Activated CD4-positive, alpha-beta T cell treated with anti-CD3 and anti-CD28 coated beads, Interleukin-2, amount 10 ng/mL, durations not matched to agents 7 days and 5 days (primary cell): ENCODE measurements around the gene CDK5RAP2. TPM values are rescaled to one million over a fixed set of nuclear protein-coding genes. Genes with fewer than 3 reads are reported as not detected.

ENCODE experiments used
- CTCF ChIA-PET: fragments of 350-600 bp; sonication (Branson Sonifier 250); formaldehyde crosslinking; loops from one replicate; lab custom pipeline; 2021; ENCODE audit warnings: antibody characterized with exemption; lab: Charles Lee
- POLR2A ChIA-PET: fragments of 350-600 bp; sonication (Branson Sonifier 250); formaldehyde crosslinking; loops from one replicate; lab custom pipeline; 2021; ENCODE audit warnings: antibody characterized with exemption; lab: Charles Lee
- DNase-seq: peaks from one replicate; pipeline ENCODE4 v3.0.0-alpha.2; 2020
- H3K27ac Mint-ChIP-seq: one replicate; pipeline ENCODE4 v1.8.0; 2021; ENCODE audit warnings: mild to moderate bottlenecking, moderate library complexity, mixed read lengths
- H3K27me3 Mint-ChIP-seq: one replicate; pipeline ENCODE4 v1.8.0; 2021; ENCODE audit warnings: mixed read lengths
- H3K36me3 Mint-ChIP-seq: one replicate; pipeline ENCODE4 v1.8.0; 2021; ENCODE audit warnings: low read depth, mixed read lengths
- H3K4me1 Mint-ChIP-seq: one replicate; pipeline ENCODE4 v1.8.0; 2021; ENCODE audit warnings: mixed read lengths
- H3K4me3 Mint-ChIP-seq: one replicate; pipeline ENCODE4 v1.8.0; 2021; ENCODE audit warnings: mild to moderate bottlenecking, moderate library complexity, mixed read lengths
- H3K9me3 Mint-ChIP-seq: one replicate; pipeline ENCODE4 v1.8.0; 2021; ENCODE audit warnings: mixed read lengths
- total RNA-seq, 2 experiments: library from RNA; stranded (reverse); gene quantifications; one replicate each; pipeline ENCODE4 v1.2.3, GENCODE V29; 2021

Gene CDK5RAP2
- total RNA-seq, 2 experiments from 2014 or later = 103 to 105 TPM

DNA sequence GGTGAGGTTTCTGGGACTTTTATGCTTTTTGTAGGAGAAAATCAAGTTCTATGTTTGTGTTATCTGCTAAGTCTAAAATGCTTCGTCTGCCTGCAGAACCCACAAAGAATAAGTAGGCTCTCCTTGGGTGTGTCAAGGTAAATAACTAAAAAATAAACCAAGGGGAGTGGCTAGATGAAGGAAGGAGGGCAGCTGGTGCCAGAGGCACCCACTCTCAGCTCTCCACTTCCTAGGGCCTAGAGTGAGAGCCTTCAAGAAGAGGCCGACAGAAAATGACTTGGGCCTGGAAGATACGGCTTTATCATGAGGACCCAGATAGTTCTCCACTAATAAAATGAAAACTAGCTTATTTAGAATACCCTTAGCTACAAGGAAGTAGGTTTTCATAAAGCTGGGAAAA, 147.4 kb downstream of the CDK5RAP2 start:
- ChIA-PET POLR2A (no interaction called here), CTCF (interaction anchor here (0.7 kb wide), 1 partner anchor 8 kb away, joined by 3 read pairs; no protein-coding TSS in a partner anchor)
- Mint-ChIP-seq H3K27ac (no peak overlapping the region), H3K4me1 (peaks cover 12% of the 10 kb centered on the region), H3K9me3 (peaks cover 4% of the 10 kb centered on the region), H3K27me3 (no peaks in the 10 kb centered on the region), H3K4me3 (no peak overlapping the region), H3K36me3 (peaks cover 52% of the 10 kb centered on the region)
- no peak for DNase-seq

DNA sequence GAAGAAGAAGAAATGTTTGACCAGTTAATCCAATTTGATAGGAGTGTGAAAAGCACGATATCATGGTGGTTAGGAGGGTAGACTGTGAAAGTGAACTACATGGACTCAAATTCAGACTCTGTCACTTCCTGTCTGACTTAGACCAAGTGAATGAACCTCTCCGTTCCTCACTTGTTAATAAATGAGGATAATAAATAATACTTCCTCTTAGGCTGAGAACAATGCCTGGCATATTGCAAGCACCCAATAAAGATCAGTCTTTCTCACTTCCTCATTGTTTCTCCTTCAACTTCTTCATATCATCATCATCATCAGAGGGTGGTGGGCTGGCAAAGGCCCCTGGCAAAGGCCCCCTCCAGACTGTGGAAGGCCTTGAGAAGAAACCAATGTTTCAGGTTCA, 148.7 kb downstream of the CDK5RAP2 start:
- DNase-seq = no peak
- peaks cover 53% of the 10 kb centered on the region for H3K36me3 Mint-ChIP-seq
- no peak overlapping the region for H3K27ac Mint-ChIP-seq
- H3K4me3 Mint-ChIP-seq = no peak overlapping the region
- peaks cover 4% of the 10 kb centered on the region for H3K9me3 Mint-ChIP-seq
- no peaks in the 10 kb centered on the region for H3K27me3 Mint-ChIP-seq
- CTCF ChIA-PET = no interaction called here
- H3K4me1 Mint-ChIP-seq = peaks cover 2% of the 10 kb centered on the region
- POLR2A ChIA-PET = no interaction called here

- POLR2A ChIA-PET = no interaction called here
- Mint-ChIP-seq H3K4me1 (no peaks in the 10 kb centered on the region), H3K4me3 (no peak overlapping the region), H3K9me3 (no peaks in the 10 kb centered on the region), H3K27ac (no peak overlapping the region), H3K27me3 (no peaks in the 10 kb centered on the region), H3K36me3 (peaks cover 53% of the 10 kb centered on the region)
- no peak for DNase-seq
- CTCF ChIA-PET = interaction anchor here (0.9 kb wide), 1 partner anchor 44 kb away, joined by 3 read pairs; no protein-coding TSS in a partner anchor
Observed at GRCh38 chr9:120424248-120424647, 155.7 kb downstream of the CDK5RAP2 start.

DNA sequence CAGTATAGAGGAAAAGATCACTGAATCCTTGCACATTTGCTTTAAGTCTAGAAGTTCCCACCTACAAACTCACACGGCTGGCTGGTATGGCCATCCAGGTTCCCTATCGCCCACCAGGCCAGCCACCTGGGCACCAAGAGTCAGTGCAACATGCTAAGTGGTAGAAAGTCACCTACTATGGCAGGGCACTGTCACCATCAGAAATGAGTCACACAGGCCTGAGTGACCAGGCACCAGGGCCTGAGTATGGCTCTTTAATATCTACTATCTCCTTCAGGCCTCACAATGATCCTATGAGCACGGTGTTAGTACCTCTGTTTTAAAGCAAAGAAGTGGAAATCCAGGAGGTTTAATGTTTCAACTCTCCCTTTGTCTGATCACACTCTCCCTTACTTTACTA, 156.2 kb downstream of the CDK5RAP2 start:
- Mint-ChIP-seq H3K27me3 (no peaks in the 10 kb centered on the region), H3K4me3 (no peak overlapping the region), H3K36me3 (peaks cover 53% of the 10 kb centered on the region), H3K9me3 (no peaks in the 10 kb centered on the region), H3K4me1 (no peaks in the 10 kb centered on the region), H3K27ac (no peak overlapping the region)
- no peak for DNase-seq
- ChIA-PET CTCF (no interaction called here), POLR2A (no interaction called here)

GRCh38 chr9:120421977-120422376, 158.0 kb downstream of the CDK5RAP2 start:
- Mint-ChIP-seq H3K36me3 (peaks cover 56% of the 10 kb centered on the region), H3K27ac (no peak overlapping the region), H3K4me3 (no peak overlapping the region), H3K27me3 (no peaks in the 10 kb centered on the region), H3K9me3 (no peaks in the 10 kb centered on the region), H3K4me1 (no peaks in the 10 kb centered on the region)
- DNase-seq = no peak
- CTCF ChIA-PET = interaction anchor here (1.8 kb wide), 1 partner anchor 11 kb away, joined by 6 read pairs; no protein-coding TSS in a partner anchor
- POLR2A ChIA-PET = no interaction called here

DNA sequence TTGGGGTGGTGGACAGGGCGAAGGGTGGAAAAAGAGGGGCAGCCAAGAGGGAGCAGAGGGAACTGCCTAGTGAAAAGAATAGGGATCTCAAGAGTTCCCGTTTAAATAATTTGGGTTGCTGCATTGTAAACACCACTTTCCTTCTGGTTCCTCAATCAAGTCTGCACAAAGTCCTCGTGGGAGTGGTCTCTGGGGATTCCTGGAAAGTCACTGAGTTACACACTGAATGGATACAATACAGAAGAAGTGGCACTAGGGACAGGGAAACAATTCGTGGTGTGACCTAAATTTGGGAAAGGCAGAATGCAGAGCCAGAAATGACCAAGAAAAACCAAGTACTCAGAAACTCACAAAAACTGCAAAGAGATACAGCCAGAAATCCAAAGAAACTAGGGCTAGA, 161.7 kb downstream of the CDK5RAP2 start:
- Mint-ChIP-seq H3K36me3 (peaks cover 38% of the 10 kb centered on the region), H3K27me3 (no peaks in the 10 kb centered on the region), H3K4me3 (no peak overlapping the region), H3K9me3 (no peaks in the 10 kb centered on the region), H3K4me1 (no peaks in the 10 kb centered on the region), H3K27ac (no peak overlapping the region)
- no peak for DNase-seq
- CTCF ChIA-PET = interaction anchor here (0.7 kb wide), 1 partner anchor 140 kb away, joined by 3 read pairs; no protein-coding TSS in a partner anchor
- POLR2A ChIA-PET = no interaction called here

DNA sequence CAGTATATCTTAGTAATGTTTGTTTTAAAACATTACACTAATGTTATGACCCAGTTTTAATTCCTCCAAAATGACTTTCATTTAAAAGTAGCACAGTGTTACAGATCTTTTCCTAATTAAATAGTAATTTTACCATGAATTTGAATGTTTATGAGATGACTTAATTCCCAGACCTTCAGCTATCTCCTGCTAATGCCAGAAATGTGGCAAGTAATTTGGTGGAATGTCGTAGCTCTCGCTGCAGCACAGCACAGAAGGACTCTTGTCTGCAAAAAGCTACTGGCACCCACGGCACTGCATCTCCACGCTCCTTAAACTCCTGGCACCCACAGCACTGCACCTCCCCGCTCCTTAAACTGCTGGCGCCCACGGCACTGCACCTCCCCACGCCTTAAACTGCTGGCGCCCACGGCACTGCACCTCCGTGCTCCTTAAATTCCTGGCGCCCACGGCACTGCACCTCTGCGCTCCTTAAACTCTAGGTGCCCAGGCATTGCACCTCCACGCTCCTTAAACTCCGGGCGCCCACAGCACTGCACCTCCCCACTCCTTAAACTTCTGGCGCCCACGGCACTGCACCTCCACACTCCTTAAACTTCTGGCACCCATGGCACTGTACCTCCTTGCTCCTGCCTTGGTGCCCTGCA, 163.1 kb downstream of the CDK5RAP2 start:
- no peak overlapping the region for H3K27ac Mint-ChIP-seq
- ChIA-PET CTCF (interaction anchor here (1.1 kb wide), 1 partner anchor 23 kb away, joined by 4 read pairs; no protein-coding TSS in a partner anchor), POLR2A (no interaction called here)
- H3K27me3 Mint-ChIP-seq = no peaks in the 10 kb centered on the region
- no peak for DNase-seq
- H3K9me3 Mint-ChIP-seq = no peaks in the 10 kb centered on the region
- no peak overlapping the region for H3K4me3 Mint-ChIP-seq
- peaks cover 32% of the 10 kb centered on the region for H3K36me3 Mint-ChIP-seq
- H3K4me1 Mint-ChIP-seq = no peaks in the 10 kb centered on the region

DNA sequence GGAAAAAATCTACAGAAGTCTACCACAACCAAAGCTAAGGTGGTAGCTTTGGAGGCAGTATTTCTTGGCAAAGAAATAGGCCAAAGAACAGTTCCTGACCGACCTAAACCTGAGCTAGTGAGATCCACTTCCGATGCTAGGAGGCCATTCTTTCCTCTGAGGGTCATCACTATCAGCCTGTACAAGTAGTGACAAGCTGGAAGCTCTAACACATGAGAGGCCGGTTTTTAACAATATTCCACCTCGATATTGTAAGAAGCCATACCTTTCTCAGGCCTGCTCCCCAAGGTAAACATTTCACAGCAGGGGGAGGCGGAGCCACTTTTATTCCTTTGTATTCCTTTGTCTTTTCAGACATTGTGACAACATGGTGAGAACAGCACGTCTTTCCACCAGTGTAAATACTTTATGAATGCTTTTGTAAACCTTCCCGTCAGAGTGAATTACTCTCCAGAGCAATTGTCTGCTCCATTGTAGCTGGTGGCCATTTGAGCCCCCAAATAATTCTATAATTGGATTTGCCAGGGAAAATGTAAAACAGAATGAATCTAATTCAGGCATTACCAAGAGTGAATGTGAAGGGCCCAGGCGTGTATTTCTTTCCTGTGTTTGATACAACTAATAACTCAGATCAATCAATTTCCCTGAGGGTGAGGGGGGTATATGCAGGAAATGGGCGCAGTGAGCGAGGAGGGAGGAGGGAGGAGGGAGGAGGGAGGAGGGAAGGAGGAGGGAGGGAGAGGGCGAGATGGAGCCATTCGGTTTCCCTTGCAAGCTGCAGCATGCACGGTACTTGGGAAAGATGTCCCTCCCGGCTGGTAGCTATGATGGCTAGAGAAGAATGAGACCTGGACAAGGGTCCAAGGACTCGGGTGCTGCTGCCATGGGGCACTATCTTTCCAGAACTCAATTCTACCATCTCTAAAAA, 166.6 kb downstream of the CDK5RAP2 start:
- ChIA-PET POLR2A (no interaction called here), CTCF (interaction anchor here (0.8 to 1.1 kb wide), 2 partner anchors 8 to 9 kb away, joined by 3 read pairs; no protein-coding TSS in a partner anchor)

DNA sequence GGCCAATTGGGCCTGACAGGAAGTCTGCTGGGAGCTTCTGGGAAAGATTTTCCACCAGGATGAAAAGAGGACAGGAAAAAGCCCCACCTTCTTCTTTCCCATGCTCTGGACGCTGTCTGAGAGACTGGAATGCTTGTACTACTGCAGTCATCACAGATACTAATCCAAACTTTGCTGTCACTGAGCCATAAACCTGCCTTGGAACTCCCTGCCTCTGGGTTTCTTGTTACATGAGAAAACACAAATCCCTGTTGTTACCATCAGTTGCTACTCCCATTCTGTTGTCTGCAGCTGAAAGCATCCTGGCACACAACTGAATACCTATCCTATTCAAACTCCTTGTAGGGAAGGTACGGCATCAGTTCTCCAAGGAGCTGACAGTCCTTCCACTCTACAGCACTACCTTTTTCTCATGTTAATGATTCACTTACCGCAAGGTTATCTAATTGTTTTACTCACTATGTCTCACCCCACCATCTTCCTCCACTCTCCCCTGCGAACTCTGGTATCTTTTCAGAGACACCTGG, 167.5 kb downstream of the CDK5RAP2 start:
- POLR2A ChIA-PET = no interaction called here
- Mint-ChIP-seq H3K27me3 (no peaks in the 10 kb centered on the region), H3K4me3 (no peak overlapping the region), H3K9me3 (no peaks in the 10 kb centered on the region), H3K27ac (peak overlapping the region; percentile 12), H3K36me3 (peaks cover 31% of the 10 kb centered on the region), H3K4me1 (no peaks in the 10 kb centered on the region)
- CTCF ChIA-PET = interaction anchor here (0.8 kb wide), 1 partner anchor 9 kb away, joined by 3 read pairs; no protein-coding TSS in a partner anchor
- no peak for DNase-seq

More for the DNA sequence above, 166.6 kb downstream of the CDK5RAP2 start:
- Mint-ChIP-seq H3K9me3 (no peaks in the 10 kb centered on the region), H3K36me3 (peaks cover 31% of the 10 kb centered on the region), H3K27me3 (no peaks in the 10 kb centered on the region), H3K27ac (no peak overlapping the region), H3K4me3 (no peak overlapping the region), H3K4me1 (no peaks in the 10 kb centered on the region)
- no peak for DNase-seq

DNA sequence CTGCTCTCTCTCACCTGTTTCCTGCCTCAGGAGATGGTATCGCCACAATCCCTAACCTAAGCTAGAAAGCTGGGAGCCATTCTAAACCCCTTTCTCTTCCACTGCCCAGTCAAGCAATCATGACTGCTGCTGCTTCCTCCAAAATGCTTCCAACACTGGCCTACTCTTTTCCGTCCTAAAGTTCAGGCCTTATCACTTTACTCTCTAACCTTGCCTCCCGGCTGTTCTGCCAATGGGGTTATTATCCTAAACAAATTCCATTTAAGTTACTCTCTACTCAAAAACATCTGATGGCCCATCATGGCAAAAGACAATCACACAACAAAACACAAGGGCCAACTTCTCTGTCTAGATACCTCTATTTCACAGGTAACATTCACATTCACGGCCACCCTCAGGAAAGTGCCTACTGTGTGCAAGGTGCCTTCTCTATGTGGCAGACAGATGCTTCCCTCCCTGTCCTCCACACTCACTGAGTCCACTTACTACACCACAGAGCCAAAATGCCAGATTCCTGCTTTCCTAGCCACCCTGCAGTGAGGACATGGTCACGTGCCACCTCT, 168.0 kb downstream of the CDK5RAP2 start:
- Mint-ChIP-seq H3K27me3 (no peaks in the 10 kb centered on the region), H3K27ac (no peak overlapping the region), H3K9me3 (no peaks in the 10 kb centered on the region), H3K4me3 (no peak overlapping the region), H3K36me3 (peaks cover 27% of the 10 kb centered on the region), H3K4me1 (no peaks in the 10 kb centered on the region)
- ChIA-PET POLR2A (no interaction called here), CTCF (interaction anchor here (1.6 kb wide), 1 partner anchor 9 kb away, joined by 6 read pairs; no protein-coding TSS in a partner anchor)
- no peak for DNase-seq

GRCh38 chr9:120410925-120411501, 169.0 kb downstream of the CDK5RAP2 start:
- peaks cover 32% of the 10 kb centered on the region for H3K36me3 Mint-ChIP-seq
- no peaks in the 10 kb centered on the region for H3K9me3 Mint-ChIP-seq
- no peak overlapping the region for H3K4me3 Mint-ChIP-seq
- H3K4me1 Mint-ChIP-seq = no peaks in the 10 kb centered on the region
- H3K27ac Mint-ChIP-seq = no peak overlapping the region
- DNase-seq = no peak
- no peaks in the 10 kb centered on the region for H3K27me3 Mint-ChIP-seq
- CTCF ChIA-PET = interaction anchor here (0.6 to 1.6 kb wide), 2 partner anchors 10 to 50 kb away, joined by 3 to 6 read pairs; no protein-coding TSS in a partner anchor
- POLR2A ChIA-PET = no interaction called here

DNA sequence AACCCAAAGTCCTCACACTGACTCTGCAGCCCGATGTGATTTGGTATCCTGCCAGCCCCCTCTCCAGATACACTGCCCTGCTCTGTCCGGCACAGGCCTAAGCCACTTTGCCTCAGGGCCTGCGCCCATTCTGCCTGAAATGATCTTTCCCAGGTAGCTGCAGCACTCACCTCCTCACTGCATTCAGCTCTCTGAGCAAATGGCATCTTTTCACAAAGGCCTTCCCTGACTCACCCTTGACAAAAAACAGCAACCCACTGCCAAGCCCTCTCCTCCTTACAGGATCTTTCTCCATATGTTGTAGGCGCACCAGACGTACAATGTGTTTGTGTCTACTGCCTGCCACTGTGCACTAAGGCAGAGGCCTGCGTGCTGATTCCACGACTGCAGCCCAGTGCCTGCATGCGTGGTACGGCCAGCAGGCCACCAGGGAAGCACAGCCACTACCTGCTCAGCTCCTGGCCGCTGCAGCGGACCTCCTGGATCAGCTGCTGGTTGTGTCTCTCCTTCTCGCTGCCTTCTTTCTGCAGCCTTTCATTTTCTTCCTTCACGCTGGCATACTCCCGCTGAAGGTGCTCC, 171.2 kb downstream of the CDK5RAP2 start:
- Mint-ChIP-seq H3K4me3 (no peak overlapping the region), H3K4me1 (no peaks in the 10 kb centered on the region), H3K27ac (no peak overlapping the region), H3K36me3 (peaks cover 35% of the 10 kb centered on the region), H3K27me3 (no peaks in the 10 kb centered on the region), H3K9me3 (no peaks in the 10 kb centered on the region)
- ChIA-PET POLR2A (no interaction called here), CTCF (no interaction called here)
- DNase-seq = no peak
